ENCODE measurements around the gene PIGU. TPM values are rescaled to one million over a fixed set of nuclear protein-coding genes. Genes with fewer than 3 reads are reported as not detected.
"Not testable (repeated sequence)": the region's sequence is repeated elsewhere in the genome, so short reads cannot be mapped to it uniquely, and the experiment has no call there.

The PIGU gene
- total RNA-seq, 2 experiments from 2014 or later: 16.6 to 27.9 TPM

DNA sequence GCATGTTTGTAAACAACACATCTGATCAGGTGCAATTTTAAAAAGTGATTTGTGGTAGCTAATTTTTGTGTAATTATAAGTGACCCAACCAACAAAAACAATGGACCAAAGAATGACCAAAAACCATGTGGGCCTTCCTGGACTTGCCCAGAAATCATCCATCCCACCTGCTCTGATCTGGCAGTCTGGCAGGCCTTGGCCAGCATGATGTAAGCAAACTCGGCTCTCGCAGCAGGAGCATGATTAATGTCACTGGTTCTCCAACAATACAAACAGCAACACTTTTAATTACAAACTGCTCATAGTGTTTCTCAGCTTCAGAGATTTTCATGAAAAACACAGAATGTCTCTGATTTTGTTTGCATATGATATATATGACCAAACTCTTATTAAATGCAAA is 43.4 kb upstream of the PIGU start:
- Histone ChIP-seq H3K9me2 (ENCODE audit: insufficient read depth, low read length) (no peaks in the 10 kb centered on the region), H3K36me3 (ENCODE audit: insufficient read depth, low read length) (peaks cover 38% of the 10 kb centered on the region; the same call in 1 of the 2 replicates), H3K9me3 (ENCODE audit: low read length) (no peaks in the 10 kb centered on the region), H3K27ac (ENCODE audit: low read depth, low read length, poor library complexity, severe bottlenecking) (no peak overlapping the region), H3K4me3 (ENCODE audit: low read depth, low read length, poor library complexity, severe bottlenecking) (no peak overlapping the region), H3K4me2 (ENCODE audit: low read length) (no peak overlapping the region), H2AFZ (ENCODE audit: low read length) (no peak overlapping the region), H3K79me2 (ENCODE audit: insufficient read depth, low read depth, low read length) (no peaks in the 10 kb centered on the region), H3K4me1 (ENCODE audit: insufficient read depth, low read length, poor library complexity, severe bottlenecking) (no peaks in the 10 kb centered on the region), H4K20me1 (ENCODE audit: insufficient read depth, low read length) (no peaks in the 10 kb centered on the region)
- intact Hi-C loops (cut with micrococcal nuclease; ENCODE audit: unreplicated experiment): no loop called here
- no peak for DNase-seq (ENCODE audit: low spot score)
- ChIA-PET CTCF (ENCODE audit: unreplicated experiment) (no interaction called here), POLR2A (no interaction called here)
- TF ChIP-seq, protein P1, sequence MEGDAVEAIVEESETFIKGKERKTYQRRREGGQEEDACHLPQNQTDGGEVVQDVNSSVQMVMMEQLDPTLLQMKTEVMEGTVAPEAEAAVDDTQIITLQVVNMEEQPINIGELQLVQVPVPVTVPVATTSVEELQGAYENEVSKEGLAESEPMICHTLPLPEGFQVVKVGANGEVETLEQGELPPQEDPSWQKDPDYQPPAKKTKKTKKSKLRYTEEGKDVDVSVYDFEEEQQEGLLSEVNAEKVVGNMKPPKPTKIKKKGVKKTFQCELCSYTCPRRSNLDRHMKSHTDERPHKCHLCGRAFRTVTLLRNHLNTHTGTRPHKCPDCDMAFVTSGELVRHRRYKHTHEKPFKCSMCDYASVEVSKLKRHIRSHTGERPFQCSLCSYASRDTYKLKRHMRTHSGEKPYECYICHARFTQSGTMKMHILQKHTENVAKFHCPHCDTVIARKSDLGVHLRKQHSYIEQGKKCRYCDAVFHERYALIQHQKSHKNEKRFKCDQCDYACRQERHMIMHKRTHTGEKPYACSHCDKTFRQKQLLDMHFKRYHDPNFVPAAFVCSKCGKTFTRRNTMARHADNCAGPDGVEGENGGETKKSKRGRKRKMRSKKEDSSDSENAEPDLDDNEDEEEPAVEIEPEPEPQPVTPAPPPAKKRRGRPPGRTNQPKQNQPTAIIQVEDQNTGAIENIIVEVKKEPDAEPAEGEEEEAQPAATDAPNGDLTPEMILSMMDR (conservative IDR thresholded peaks at IDR 0.05; ENCODE audit: low read length): no peak
- TF ChIP-seq EZH2phosphoT487 (IDR thresholded peaks at IDR 0.05; ENCODE audit: borderline replicate concordance, low read depth, low read length): no peak
- no TSS peak for BruUV-seq (replicated peaks)

DNA sequence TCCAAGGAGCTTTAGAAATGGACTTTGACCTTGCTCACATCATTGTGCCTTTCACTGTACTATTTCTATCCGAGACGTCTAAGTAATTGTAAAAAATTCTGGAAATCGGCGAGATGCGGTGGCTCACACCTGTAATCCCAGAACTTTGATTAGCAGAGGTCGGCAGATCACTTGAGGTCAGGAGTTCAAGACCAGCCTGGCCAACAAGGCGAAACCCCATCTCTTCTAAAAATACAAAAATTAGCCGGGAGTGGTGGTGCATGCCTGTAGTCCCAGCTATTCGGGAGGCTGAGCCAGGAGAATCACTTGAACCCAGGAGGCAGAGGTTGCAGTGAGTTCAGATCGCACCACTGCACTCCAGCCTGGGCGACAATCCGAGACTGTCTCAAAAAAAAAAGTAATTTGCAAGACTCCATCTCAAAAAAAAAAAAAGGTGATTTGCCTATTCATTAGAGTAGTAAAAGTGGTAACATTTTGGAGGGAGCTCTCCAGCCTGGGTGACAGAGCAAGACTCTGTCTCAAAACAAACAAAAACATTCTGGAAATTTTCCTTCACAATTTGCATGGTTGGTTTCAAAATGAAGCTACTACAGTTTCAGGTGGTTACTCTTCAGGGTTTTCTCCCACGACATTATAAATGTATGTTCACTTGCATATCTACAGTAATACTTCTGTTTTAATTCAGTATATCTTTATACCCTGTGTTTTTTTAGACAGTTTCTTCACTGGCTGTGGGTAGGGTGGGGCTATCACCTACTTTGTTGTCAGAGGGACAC is 42.5 kb upstream of the PIGU start:
- POLR2A ChIA-PET: interaction anchor here (0.6 to 0.7 kb wide), 2 partner anchors 43 to 287 kb away, joined by 3 read pairs; partner anchors contain the start of gene PIGU
- intact Hi-C loops (cut with micrococcal nuclease; ENCODE audit: unreplicated experiment); H3K4me3 ChIP-seq (ENCODE audit: low read depth, low read length, poor library complexity, severe bottlenecking); H3K27ac ChIP-seq (ENCODE audit: low read depth, low read length, poor library complexity, severe bottlenecking); H2AFZ ChIP-seq (ENCODE audit: low read length); H3K9me3 ChIP-seq (ENCODE audit: low read length); H4K20me1 ChIP-seq (ENCODE audit: insufficient read depth, low read length); DNase-seq (ENCODE audit: low spot score); CTCF ChIA-PET (ENCODE audit: unreplicated experiment); H3K79me2 ChIP-seq (ENCODE audit: insufficient read depth, low read depth, low read length); H3K4me2 ChIP-seq (ENCODE audit: low read length); H3K9me2 ChIP-seq (ENCODE audit: insufficient read depth, low read length); H3K4me1 ChIP-seq (ENCODE audit: insufficient read depth, low read length, poor library complexity, severe bottlenecking); BruUV-seq (replicated peaks): not testable (repeated sequence)
- peaks cover 36% of the 10 kb centered on the region; the same call in 1 of the 2 replicates for H3K36me3 ChIP-seq (ENCODE audit: insufficient read depth, low read length)

DNA sequence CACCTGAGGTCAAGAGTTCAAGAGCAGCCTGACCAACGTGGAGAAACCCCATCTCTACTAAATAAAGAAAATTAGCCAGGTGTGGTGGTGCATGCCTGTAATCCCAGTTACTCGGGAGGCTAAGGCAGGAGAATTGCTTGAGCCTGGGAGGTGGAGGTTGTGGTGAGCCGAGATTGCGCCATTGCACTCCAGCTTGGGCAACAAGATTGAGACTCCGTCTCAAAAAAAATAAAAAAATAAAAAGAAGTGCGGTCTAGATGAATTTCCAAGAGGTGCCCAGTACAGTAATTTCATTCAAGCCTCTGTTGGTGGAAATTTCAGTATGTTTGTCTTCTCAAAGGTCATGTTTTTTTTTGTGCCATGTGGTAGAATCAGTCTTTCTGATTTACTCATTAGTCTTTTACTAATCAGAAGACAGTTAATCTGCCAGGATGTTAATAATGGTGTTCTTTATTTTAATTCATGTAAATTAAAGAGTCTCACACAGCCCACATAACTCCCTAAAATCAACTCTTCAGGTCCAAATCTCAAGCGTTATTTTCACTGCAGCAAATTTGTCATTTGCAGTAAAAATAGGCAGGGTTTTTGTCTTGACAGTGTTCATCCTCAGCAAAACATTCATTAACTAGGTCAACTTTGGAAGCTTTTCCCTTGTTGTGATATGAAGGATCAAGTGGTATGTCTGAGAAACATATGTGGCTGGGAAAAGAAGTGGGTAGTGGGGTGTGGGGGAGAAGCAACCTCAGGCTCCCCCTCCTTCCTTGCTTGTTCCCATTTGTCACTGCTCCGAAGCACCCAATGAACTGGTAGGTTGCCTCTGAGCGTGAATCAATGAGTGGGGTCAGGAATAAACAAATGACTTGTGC is 40.6 kb upstream of the PIGU start:
- intact Hi-C loops (cut with micrococcal nuclease; ENCODE audit: unreplicated experiment): no loop called here
- Histone ChIP-seq H3K4me3 (ENCODE audit: low read depth, low read length, poor library complexity, severe bottlenecking) (no peak overlapping the region), H3K27ac (ENCODE audit: low read depth, low read length, poor library complexity, severe bottlenecking) (no peak overlapping the region), H3K4me2 (ENCODE audit: low read length) (no peak overlapping the region), H3K4me1 (ENCODE audit: insufficient read depth, low read length, poor library complexity, severe bottlenecking) (no peaks in the 10 kb centered on the region), H3K9me2 (ENCODE audit: insufficient read depth, low read length) (no peaks in the 10 kb centered on the region), H4K20me1 (ENCODE audit: insufficient read depth, low read length) (no peaks in the 10 kb centered on the region), H3K79me2 (ENCODE audit: insufficient read depth, low read depth, low read length) (no peaks in the 10 kb centered on the region), H2AFZ (ENCODE audit: low read length) (no peak overlapping the region), H3K9me3 (ENCODE audit: low read length) (no peaks in the 10 kb centered on the region), H3K36me3 (ENCODE audit: insufficient read depth, low read length) (peaks cover 23% of the 10 kb centered on the region; the same call in 1 of the 2 replicates)
- ChIA-PET POLR2A (no interaction called here), CTCF (ENCODE audit: unreplicated experiment) (no interaction called here)
- no TSS peak for BruUV-seq (replicated peaks)
- no peak for DNase-seq (ENCODE audit: low spot score)
- no peak for TF ChIP-seq EZH2phosphoT487 (IDR thresholded peaks at IDR 0.05; ENCODE audit: borderline replicate concordance, low read depth, low read length)
- TF ChIP-seq, protein P1 (conservative IDR thresholded peaks at IDR 0.05; ENCODE audit: low read length): no peak

Data from OCI-LY7 (cell line).